ENCODE data around the gene CAND1. TPM values are rescaled to one million over a fixed set of nuclear protein-coding genes. Genes with fewer than 3 reads are reported as not detected.

The CAND1 gene
- total and polyA plus RNA-seq, 9 of the 15 experiments (the other 6 are each of a cell fraction or from before 2014, with no cell fraction given): 24.0 to 167 (median 77.5) TPM

DNA sequence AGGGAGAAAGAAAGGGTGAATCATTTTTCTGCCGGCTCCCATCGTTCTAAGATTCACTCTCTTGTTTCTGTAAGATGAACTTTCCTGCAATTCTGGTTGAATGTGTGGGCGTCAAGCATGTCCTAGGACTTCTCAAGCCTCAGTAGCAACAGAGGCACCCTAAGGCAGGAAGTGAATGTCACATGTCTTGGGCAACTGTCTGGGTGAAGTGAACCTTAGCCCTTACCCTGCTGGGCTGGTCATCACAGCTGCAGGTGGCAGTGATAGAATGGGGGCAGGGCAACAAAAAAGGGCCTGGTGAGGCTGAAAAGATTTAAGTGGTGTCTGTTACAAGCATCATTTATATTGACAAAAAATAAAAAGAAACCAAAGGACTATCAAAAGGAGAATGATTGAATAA is 45.9 kb upstream of the CAND1 start (continued):
- TF ChIP-seq MAFK (IDR thresholded peaks at IDR 0.05; ENCODE audit: low read length): no peak
- TF ChIP-seq UBTF (IDR thresholded peaks at IDR 0.05; ENCODE audit: borderline replicate concordance in 1 of 2, low read depth in 2 of 2, low read length in 2 of 2): no peak
- TF ChIP-seq, protein P1, sequence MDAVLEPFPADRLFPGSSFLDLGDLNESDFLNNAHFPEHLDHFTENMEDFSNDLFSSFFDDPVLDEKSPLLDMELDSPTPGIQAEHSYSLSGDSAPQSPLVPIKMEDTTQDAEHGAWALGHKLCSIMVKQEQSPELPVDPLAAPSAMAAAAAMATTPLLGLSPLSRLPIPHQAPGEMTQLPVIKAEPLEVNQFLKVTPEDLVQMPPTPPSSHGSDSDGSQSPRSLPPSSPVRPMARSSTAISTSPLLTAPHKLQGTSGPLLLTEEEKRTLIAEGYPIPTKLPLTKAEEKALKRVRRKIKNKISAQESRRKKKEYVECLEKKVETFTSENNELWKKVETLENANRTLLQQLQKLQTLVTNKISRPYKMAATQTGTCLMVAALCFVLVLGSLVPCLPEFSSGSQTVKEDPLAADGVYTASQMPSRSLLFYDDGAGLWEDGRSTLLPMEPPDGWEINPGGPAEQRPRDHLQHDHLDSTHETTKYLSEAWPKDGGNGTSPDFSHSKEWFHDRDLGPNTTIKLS (IDR thresholded peaks at IDR 0.05; ENCODE audit: borderline replicate concordance, low read depth): no peak
- no peak for TF ChIP-seq ELK1 (CRISPR knock-in tag; IDR thresholded peaks at IDR 0.05)
- no peak for TF ChIP-seq ZNF24 (IDR thresholded peaks at IDR 0.05)
- no peak for TF ChIP-seq KLF10 (CRISPR knock-in tag; IDR thresholded peaks at IDR 0.05)
- no peak for TF ChIP-seq HLTF (IDR thresholded peaks at IDR 0.05)
- TF ChIP-seq CBX2 (IDR thresholded peaks at IDR 0.05; ENCODE audit: insufficient read depth, low read length, poor library complexity, severe bottlenecking): no peak

Data from K562 (cell line).